ENCODE measurements around the gene CREB3L4.

- TF ChIP-seq CTCF (IDR thresholded peaks at IDR 0.05) (no peak), POLR2A (IDR thresholded peaks at IDR 0.05) (no peak)
These were observed 33.7 kb upstream of the CREB3L4 start for GRCh38 chr1:153933955-153934354.
